Measurements from ENCODE around the gene OPN3.

The OPN3 gene

GRCh38 chr1:241624935-241625334, 15.2 kb downstream of the OPN3 start:
- DNase-seq: no peak

- DNase-seq: no peak
Observed at GRCh38 chr1:241622669-241623068, 17.5 kb downstream of the OPN3 start.

GRCh38 chr1:241617426-241617825, 22.7 kb downstream of the OPN3 start:
- DNase-seq: no peak

- DNase-seq: no peak
Observed at GRCh38 chr1:241615043-241615974, 24.9 kb downstream of the OPN3 start.

GRCh38 chr1:241614572-241614971, 25.6 kb downstream of the OPN3 start:
- no peak for DNase-seq

- DNase-seq: no peak
Observed at GRCh38 chr1:241614144-241614543, 26.0 kb downstream of the OPN3 start.

- DNase-seq: no peak
Observed at GRCh38 chr1:241612533-241613477, 27.4 kb downstream of the OPN3 start.

- no peak for DNase-seq
Observed at GRCh38 chr1:241611736-241612135, 28.4 kb downstream of the OPN3 start.

GRCh38 chr1:241611063-241611462, 29.1 kb downstream of the OPN3 start:
- peak; percentile 28 for DNase-seq

- DNase-seq: no peak
Observed at GRCh38 chr1:241610056-241610815, 29.9 kb downstream of the OPN3 start.

GRCh38 chr1:241608379-241609033, 31.7 kb downstream of the OPN3 start:
- no peak for DNase-seq

- DNase-seq: no peak
Observed at GRCh38 chr1:241607497-241607896, 32.7 kb downstream of the OPN3 start.

GRCh38 chr1:241606544-241606943, 33.6 kb downstream of the OPN3 start:
- DNase-seq: no peak

- DNase-seq: no peak
Observed at GRCh38 chr1:241605146-241605805, 34.9 kb downstream of the OPN3 start.

- DNase-seq: no peak
Observed at GRCh38 chr1:241603731-241604245, 36.4 kb downstream of the OPN3 start.

- DNase-seq: no peak
Observed at GRCh38 chr1:241600496-241600901, 39.7 kb downstream of the OPN3 start.

GRCh38 chr1:241598249-241598648, 41.9 kb downstream of the OPN3 start:
- DNase-seq: no peak

- DNase-seq: no peak
Observed at GRCh38 chr1:241596633-241597032, 43.5 kb downstream of the OPN3 start.

GRCh38 chr1:241593186-241593585, 47.0 kb downstream of the OPN3 start:
- DNase-seq: no peak

GRCh38 chr1:241592273-241592958, 47.8 kb downstream of the OPN3 start:
- no peak for DNase-seq
